Erythroblast (primary cell): ENCODE measurements around the gene HLA-DOB.

Source experiments
- GATA1 ChIP-seq: IDR thresholded peaks from 2 replicates; pipeline ENCODE4 v1.6.1; 2011; ENCODE audit warnings: low read depth, mild to moderate bottlenecking, control low read depth, low read length, moderate library complexity
- POLR2A ChIP-seq: IDR thresholded peaks from 2 replicates; pipeline ENCODE4 v1.6.1; 2011; ENCODE audit warnings: mild to moderate bottlenecking, low read length

DNA sequence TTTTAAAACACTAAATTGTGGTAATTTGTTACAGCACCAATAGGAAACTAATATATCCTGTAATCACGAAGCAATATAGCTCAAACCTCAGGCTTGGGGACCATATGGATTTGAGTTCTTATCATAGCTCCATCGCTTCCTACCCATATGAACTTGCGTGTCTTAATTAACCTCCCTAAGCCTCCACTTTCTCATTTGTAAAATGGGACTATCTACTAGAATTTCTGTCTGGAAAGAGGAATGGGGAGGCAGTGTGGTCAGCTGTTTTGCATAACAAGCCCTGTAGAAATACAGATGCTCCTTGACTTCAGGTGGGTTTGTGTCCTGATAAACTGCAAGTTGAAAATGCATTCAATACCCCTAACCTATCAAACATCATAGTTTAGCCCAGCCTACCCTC lies 17.1 kb downstream of the HLA-DOB start:
- TF ChIP-seq POLR2A (no peak), GATA1 (no peak)
